ENCODE results near the gene UIMC1.

Gene UIMC1

GRCh38 chr5:176902102-176902814 lies 104.3 kb downstream of the UIMC1 start:
- peaks cover 43% of the 10 kb centered on the region for H3K36me3 ChIP-seq
- no peaks in the 10 kb centered on the region for H3K27me3 ChIP-seq
- H3K4me3 ChIP-seq (ENCODE audit: low read depth, low read length), result no peak overlapping the region
- DNase-seq, result no peak
- no peak for TF ChIP-seq CTCF (IDR thresholded peaks at IDR 0.05; ENCODE audit: low read depth, low read length)
- no peaks in the 10 kb centered on the region for H3K9me3 ChIP-seq
- H3K4me1 ChIP-seq, result no peaks in the 10 kb centered on the region

- H3K9me3 ChIP-seq, result no peaks in the 10 kb centered on the region
- TF ChIP-seq CTCF (IDR thresholded peaks at IDR 0.05; ENCODE audit: low read depth, low read length), result no peak
- no peak overlapping the region for H3K4me3 ChIP-seq (ENCODE audit: low read depth, low read length)
- H3K4me1 ChIP-seq, result no peaks in the 10 kb centered on the region
- peaks cover 36% of the 10 kb centered on the region for H3K36me3 ChIP-seq
- no peaks in the 10 kb centered on the region for H3K27me3 ChIP-seq
- DNase-seq, result no peak
These were observed 105.1 kb downstream of the UIMC1 start for GRCh38 chr5:176901260-176902101.

- no peak overlapping the region for H3K4me3 ChIP-seq (ENCODE audit: low read depth, low read length)
- TF ChIP-seq CTCF (IDR thresholded peaks at IDR 0.05; ENCODE audit: low read depth, low read length), result no peak
- DNase-seq, result no peak
- no peaks in the 10 kb centered on the region for H3K27me3 ChIP-seq
- H3K36me3 ChIP-seq, result peaks cover 30% of the 10 kb centered on the region
- H3K4me1 ChIP-seq, result no peaks in the 10 kb centered on the region
- H3K9me3 ChIP-seq, result no peaks in the 10 kb centered on the region
These were observed 105.8 kb downstream of the UIMC1 start for GRCh38 chr5:176900780-176901204.

- no peak for DNase-seq
- TF ChIP-seq CTCF (IDR thresholded peaks at IDR 0.05; ENCODE audit: low read depth, low read length), result no peak
These were observed 106.4 kb downstream of the UIMC1 start for GRCh38 chr5:176899946-176900779.

GRCh38 chr5:176899296-176899891 lies 107.2 kb downstream of the UIMC1 start, which contains the start of gene HK3:
HK3 (minus strand) TSS chr5:176899346; CDS start chr5:176896159, 3,187 bp downstream.
- no peak for DNase-seq
- no peaks in the 10 kb centered on the region for H3K27me3 ChIP-seq
- peaks cover 18% of the 10 kb centered on the region for H3K36me3 ChIP-seq
- H3K9me3 ChIP-seq, result no peaks in the 10 kb centered on the region
- TF ChIP-seq CTCF (IDR thresholded peaks at IDR 0.05; ENCODE audit: low read depth, low read length), result no peak
- no peaks in the 10 kb centered on the region for H3K4me1 ChIP-seq
- H3K4me3 ChIP-seq (ENCODE audit: low read depth, low read length), result no peak within 1 kb of the TSS

More at GRCh38 chr5:176899946-176900779, 106.4 kb downstream of the UIMC1 start:
- H3K9me3 ChIP-seq, result no peaks in the 10 kb centered on the region
- H3K4me1 ChIP-seq, result no peaks in the 10 kb centered on the region
- H3K27me3 ChIP-seq, result no peaks in the 10 kb centered on the region
- H3K4me3 ChIP-seq (ENCODE audit: low read depth, low read length), result no peak overlapping the region
- peaks cover 23% of the 10 kb centered on the region for H3K36me3 ChIP-seq

Measured in BE2C (cell line).